ENCODE data around the gene CETP. TPM values are rescaled to one million over a fixed set of nuclear protein-coding genes. Genes with fewer than 3 reads are reported as not detected.

The CETP gene
- total and polyA plus RNA-seq, 2 of the 13 experiments (the other 11 are each of a cell fraction or from before 2014, with no cell fraction given): 0.31 to 9.8 TPM

GRCh38 chr16:56988948-56989945 is 27.5 kb downstream of the CETP start, which contains the start of gene NLRC5 (continued):
- no peak for TF ChIP-seq TSC22D2 (CRISPR knock-in tag; IDR thresholded peaks at IDR 0.05; ENCODE audit: borderline replicate concordance)
- TF ChIP-seq ZNF274 (CRISPR knock-in tag; IDR thresholded peaks at IDR 0.05): peak; percentile 85; the same call in 1 of the 2 replicates
- TF ChIP-seq ZNF781 (CRISPR knock-in tag; IDR thresholded peaks at IDR 0.05; ENCODE audit: borderline replicate concordance, not compliant biosample characterization): peak; percentile 92
- peak; percentile 80 for TF ChIP-seq ZSCAN31 (CRISPR knock-in tag; IDR thresholded peaks at IDR 0.05; ENCODE audit: low read depth)
- 0 out of 2 replicates have a peak, but pooled peaks have one; percentile 63 for TF ChIP-seq HINFP (CRISPR knock-in tag; IDR thresholded peaks at IDR 0.05; ENCODE audit: low read depth)
- peak; percentile 74; the same call in 1 of the 2 replicates for TF ChIP-seq GZF1 (CRISPR knock-in tag; IDR thresholded peaks at IDR 0.05)
- 0 out of 2 replicates have a peak, but pooled peaks have one; percentile 47 for TF ChIP-seq MLX (CRISPR knock-in tag; IDR thresholded peaks at IDR 0.05)
- peak; percentile 71 for TF ChIP-seq TAF1 (CRISPR knock-in tag; IDR thresholded peaks at IDR 0.05)
- TF ChIP-seq FOXK1 (CRISPR knock-in tag; IDR thresholded peaks at IDR 0.05; ENCODE audit: borderline replicate concordance, low read depth): 0 out of 2 replicates have a peak, but pooled peaks have one; percentile 10
- TF ChIP-seq ZNF784 (CRISPR knock-in tag; IDR thresholded peaks at IDR 0.05; ENCODE audit: borderline replicate concordance): 0 out of 2 replicates have a peak, but pooled peaks have one; percentile 37
- TF ChIP-seq ZNF839 (CRISPR knock-in tag; IDR thresholded peaks at IDR 0.05; ENCODE audit: borderline replicate concordance): 0 out of 2 replicates have a peak, but pooled peaks have one; percentile 48
- no peak for TF ChIP-seq ZNF615 (CRISPR knock-in tag; IDR thresholded peaks at IDR 0.05; ENCODE audit: borderline replicate concordance)
- TF ChIP-seq HNRNPUL1 (IDR thresholded peaks at IDR 0.05; ENCODE audit: low read depth, low read length): no peak
- peak; percentile 73 for TF ChIP-seq KAT8 (CRISPR knock-in tag; IDR thresholded peaks at IDR 0.05)
- TF ChIP-seq ZBTB46 (CRISPR knock-in tag; IDR thresholded peaks at IDR 0.05; ENCODE audit: borderline replicate concordance): no peak
